HEK293 (cell line): ENCODE data around the gene WNT5B.
A peak's percentile ranks its signal among the peaks of the same experiment; 100 is the strongest.

Experiments
- KLF1 ChIP-seq: fragments of 450-650 bp; formaldehyde crosslinking; IDR thresholded peaks from 2 replicates; pipeline ENCODE4 v1.5.1; 2016; ENCODE audit warnings: missing biosample characterization, missing genetic modification characterization
- REPIN1 ChIP-seq: fragments of 450-650 bp; formaldehyde crosslinking; IDR thresholded peaks from 2 replicates; pipeline ENCODE4 v1.5.1; 2017; ENCODE audit warnings: missing biosample characterization, missing genetic modification characterization, low read depth
- SALL2 ChIP-seq: fragments of 450-650 bp; formaldehyde crosslinking; IDR thresholded peaks from 2 replicates; pipeline ENCODE4 v1.5.0; 2017; ENCODE audit warnings: missing biosample characterization, mild to moderate bottlenecking, missing genetic modification characterization, borderline replicate concordance
- ZBTB48 ChIP-seq: fragments of 450-650 bp; formaldehyde crosslinking; IDR thresholded peaks from 2 replicates; pipeline ENCODE4 v1.5.1; 2016; ENCODE audit warnings: missing biosample characterization, missing genetic modification characterization
- ZIC2 ChIP-seq: fragments of 450-650 bp; formaldehyde crosslinking; IDR thresholded peaks from 2 replicates; pipeline ENCODE4 v1.5.1; 2016; ENCODE audit warnings: missing biosample characterization, missing genetic modification characterization
- ZNF16 ChIP-seq: fragments of 450-650 bp; formaldehyde crosslinking; IDR thresholded peaks from 2 replicates; pipeline ENCODE4 v1.5.1; 2016; ENCODE audit warnings: low read depth, missing biosample characterization, missing genetic modification characterization
- ZNF23 ChIP-seq: fragments of 450-650 bp; formaldehyde crosslinking; IDR thresholded peaks from 2 replicates; pipeline ENCODE4 v1.5.1; 2016; ENCODE audit warnings: missing biosample characterization, missing genetic modification characterization, borderline replicate concordance
- ZNF354C ChIP-seq: fragments of 450-650 bp; formaldehyde crosslinking; IDR thresholded peaks from 2 replicates; pipeline ENCODE4 v1.5.1; 2016; ENCODE audit warnings: missing biosample characterization, missing genetic modification characterization, low read depth, borderline replicate concordance
- ZNF366 ChIP-seq: fragments of 450-650 bp; formaldehyde crosslinking; conservative IDR thresholded peaks from 2 replicates; pipeline ENCODE4 v1.5.1; 2016; ENCODE audit warnings: missing biosample characterization, missing genetic modification characterization
- ZNF394 ChIP-seq: fragments of 450-650 bp; formaldehyde crosslinking; IDR thresholded peaks from 2 replicates; pipeline ENCODE4 v1.5.1; 2016; ENCODE audit warnings: missing biosample characterization, missing genetic modification characterization, mild to moderate bottlenecking, moderate library complexity, borderline replicate concordance
- ZNF521 ChIP-seq: fragments of 450-650 bp; formaldehyde crosslinking; IDR thresholded peaks from 2 replicates; pipeline ENCODE4 v1.5.1; 2017; ENCODE audit warnings: missing biosample characterization, mild to moderate bottlenecking, missing genetic modification characterization
- TF ChIP-seq, protein P1 (sequence below): fragments of 450-650 bp; formaldehyde crosslinking; IDR thresholded peaks from 2 replicates; pipeline ENCODE4 v1.5.1; 2016; ENCODE audit warnings: missing biosample characterization, missing genetic modification characterization
- TF ChIP-seq, protein P2 (sequence below): fragments of 450-650 bp; formaldehyde crosslinking; IDR thresholded peaks from 2 replicates; pipeline ENCODE4 v1.5.1; 2017; ENCODE audit warnings: missing biosample characterization, missing genetic modification characterization
- TF ChIP-seq, protein P3 (sequence below): fragments of 450-650 bp; formaldehyde crosslinking; conservative IDR thresholded peaks from 2 replicates; pipeline ENCODE4 v1.5.1; 2016; ENCODE audit warnings: low read depth, missing biosample characterization, missing genetic modification characterization
- TF ChIP-seq, protein P4 (sequence below): fragments of 450-650 bp; formaldehyde crosslinking; IDR thresholded peaks from 2 replicates; pipeline ENCODE4 v1.5.1; 2017; ENCODE audit warnings: missing biosample characterization, missing genetic modification characterization
- TF ChIP-seq, protein P5 (sequence below): IDR thresholded peaks from 2 replicates; pipeline ENCODE4 v1.6.1; 2011; ENCODE audit warnings: mild to moderate bottlenecking, low read depth, low read length, borderline replicate concordance
- TF ChIP-seq, protein P6 (sequence below): fragments of 450-650 bp; formaldehyde crosslinking; IDR thresholded peaks from 2 replicates; pipeline ENCODE4 v1.5.1; 2016; ENCODE audit warnings: missing biosample characterization, missing genetic modification characterization
- TF ChIP-seq, protein P7 (sequence below): fragments of 450-650 bp; formaldehyde crosslinking; IDR thresholded peaks from 2 replicates; pipeline ENCODE4 v1.5.1; 2016; ENCODE audit warnings: missing biosample characterization, missing genetic modification characterization
- TF ChIP-seq, protein P8 (sequence below): fragments of 450-650 bp; formaldehyde crosslinking; optimal IDR thresholded peaks from 2 replicates; pipeline ENCODE3; 2016; ENCODE audit warnings: missing biosample characterization, mild to moderate bottlenecking, missing genetic modification characterization
- TF ChIP-seq, protein P9 (sequence below): fragments of 450-650 bp; formaldehyde crosslinking; IDR thresholded peaks from 2 replicates; pipeline ENCODE4 v1.5.1; 2017; ENCODE audit warnings: missing biosample characterization, missing genetic modification characterization

WNT5B gene

DNA sequence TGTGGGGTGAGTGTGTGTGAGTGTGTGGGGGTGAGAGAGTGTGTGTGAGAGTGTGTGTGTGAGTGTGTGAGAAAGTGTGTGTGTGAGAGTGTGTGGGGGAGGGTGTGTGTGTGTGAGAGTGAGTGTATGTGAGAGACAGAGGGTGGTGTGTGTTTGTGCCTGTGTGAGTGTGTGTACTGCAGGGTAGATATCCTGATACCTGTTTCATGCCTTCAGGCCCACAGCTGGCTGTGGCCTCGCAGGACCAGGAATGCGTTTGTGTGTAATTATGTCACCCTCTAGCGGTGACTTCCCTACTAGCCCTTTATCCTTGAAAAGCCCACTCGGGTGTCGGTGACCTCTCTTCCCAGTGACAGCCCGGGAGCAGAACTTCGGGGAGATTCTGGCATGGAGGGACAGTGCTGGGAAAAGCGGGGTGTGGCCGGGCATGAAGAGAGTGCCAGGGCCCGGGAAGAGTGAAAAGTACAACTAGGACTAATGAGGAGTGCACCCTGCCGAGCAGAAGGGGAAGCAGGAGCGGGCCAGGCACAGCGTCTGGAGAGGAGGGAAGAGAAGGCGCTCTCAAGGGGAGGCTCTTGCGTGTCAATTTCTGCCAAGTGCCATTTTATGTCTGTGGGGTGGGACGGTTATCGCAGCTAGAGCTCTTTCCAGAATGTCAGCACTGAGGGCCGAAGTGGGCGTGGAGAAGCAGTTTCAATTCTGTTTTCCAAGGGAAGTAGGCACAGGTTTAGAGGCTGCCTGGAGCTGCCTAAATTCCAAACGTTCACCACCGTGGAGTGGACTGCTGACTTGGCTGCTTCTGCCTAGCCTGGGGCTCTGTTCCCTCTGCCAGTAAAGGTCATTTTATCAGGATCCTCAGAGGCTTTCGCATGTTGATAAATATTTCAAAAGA lies 23.7 kb upstream of the WNT5B start (continued):
- TF ChIP-seq, protein P1, sequence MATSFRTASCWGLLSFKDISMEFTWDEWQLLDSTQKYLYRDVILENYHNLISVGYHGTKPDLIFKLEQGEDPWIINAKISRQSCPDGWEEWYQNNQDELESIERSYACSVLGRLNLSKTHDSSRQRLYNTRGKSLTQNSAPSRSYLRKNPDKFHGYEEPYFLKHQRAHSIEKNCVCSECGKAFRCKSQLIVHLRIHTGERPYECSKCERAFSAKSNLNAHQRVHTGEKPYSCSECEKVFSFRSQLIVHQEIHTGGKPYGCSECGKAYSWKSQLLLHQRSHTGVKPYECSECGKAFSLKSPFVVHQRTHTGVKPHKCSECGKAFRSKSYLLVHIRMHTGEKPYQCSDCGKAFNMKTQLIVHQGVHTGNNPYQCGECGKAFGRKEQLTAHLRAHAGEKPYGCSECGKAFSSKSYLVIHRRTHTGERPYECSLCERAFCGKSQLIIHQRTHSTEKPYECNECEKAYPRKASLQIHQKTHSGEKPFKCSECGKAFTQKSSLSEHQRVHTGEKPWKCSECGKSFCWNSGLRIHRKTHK (tag by site-specific recombination) = no peak
- TF ChIP-seq ZNF16 (tag by site-specific recombination) (no peak; the same call in 1 of the 2 replicates), ZNF394 (tag by site-specific recombination) (no peak), SALL2 (tag by site-specific recombination) (no peak), ZNF366 (peak; percentile 75), ZNF23 (peak; percentile 55; the same call in 1 of the 2 replicates), ZNF354C (no peak), REPIN1 (tag by site-specific recombination) (0 out of 2 replicates have a peak, but pooled peaks have one; percentile 44), ZIC2 (tag by site-specific recombination) (peak; percentile 63), KLF1 (tag by site-specific recombination) (peak; percentile 34; the same call in 1 of the 2 replicates), ZBTB48 (no peak; the same call in 1 of the 2 replicates), ZNF521 (tag by site-specific recombination) (no peak)
- TF ChIP-seq, protein P2, sequence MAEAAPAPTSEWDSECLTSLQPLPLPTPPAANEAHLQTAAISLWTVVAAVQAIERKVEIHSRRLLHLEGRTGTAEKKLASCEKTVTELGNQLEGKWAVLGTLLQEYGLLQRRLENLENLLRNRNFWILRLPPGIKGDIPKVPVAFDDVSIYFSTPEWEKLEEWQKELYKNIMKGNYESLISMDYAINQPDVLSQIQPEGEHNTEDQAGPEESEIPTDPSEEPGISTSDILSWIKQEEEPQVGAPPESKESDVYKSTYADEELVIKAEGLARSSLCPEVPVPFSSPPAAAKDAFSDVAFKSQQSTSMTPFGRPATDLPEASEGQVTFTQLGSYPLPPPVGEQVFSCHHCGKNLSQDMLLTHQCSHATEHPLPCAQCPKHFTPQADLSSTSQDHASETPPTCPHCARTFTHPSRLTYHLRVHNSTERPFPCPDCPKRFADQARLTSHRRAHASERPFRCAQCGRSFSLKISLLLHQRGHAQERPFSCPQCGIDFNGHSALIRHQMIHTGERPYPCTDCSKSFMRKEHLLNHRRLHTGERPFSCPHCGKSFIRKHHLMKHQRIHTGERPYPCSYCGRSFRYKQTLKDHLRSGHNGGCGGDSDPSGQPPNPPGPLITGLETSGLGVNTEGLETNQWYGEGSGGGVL (tag by site-specific recombination) = peak; percentile 86
- TF ChIP-seq, protein P3, sequence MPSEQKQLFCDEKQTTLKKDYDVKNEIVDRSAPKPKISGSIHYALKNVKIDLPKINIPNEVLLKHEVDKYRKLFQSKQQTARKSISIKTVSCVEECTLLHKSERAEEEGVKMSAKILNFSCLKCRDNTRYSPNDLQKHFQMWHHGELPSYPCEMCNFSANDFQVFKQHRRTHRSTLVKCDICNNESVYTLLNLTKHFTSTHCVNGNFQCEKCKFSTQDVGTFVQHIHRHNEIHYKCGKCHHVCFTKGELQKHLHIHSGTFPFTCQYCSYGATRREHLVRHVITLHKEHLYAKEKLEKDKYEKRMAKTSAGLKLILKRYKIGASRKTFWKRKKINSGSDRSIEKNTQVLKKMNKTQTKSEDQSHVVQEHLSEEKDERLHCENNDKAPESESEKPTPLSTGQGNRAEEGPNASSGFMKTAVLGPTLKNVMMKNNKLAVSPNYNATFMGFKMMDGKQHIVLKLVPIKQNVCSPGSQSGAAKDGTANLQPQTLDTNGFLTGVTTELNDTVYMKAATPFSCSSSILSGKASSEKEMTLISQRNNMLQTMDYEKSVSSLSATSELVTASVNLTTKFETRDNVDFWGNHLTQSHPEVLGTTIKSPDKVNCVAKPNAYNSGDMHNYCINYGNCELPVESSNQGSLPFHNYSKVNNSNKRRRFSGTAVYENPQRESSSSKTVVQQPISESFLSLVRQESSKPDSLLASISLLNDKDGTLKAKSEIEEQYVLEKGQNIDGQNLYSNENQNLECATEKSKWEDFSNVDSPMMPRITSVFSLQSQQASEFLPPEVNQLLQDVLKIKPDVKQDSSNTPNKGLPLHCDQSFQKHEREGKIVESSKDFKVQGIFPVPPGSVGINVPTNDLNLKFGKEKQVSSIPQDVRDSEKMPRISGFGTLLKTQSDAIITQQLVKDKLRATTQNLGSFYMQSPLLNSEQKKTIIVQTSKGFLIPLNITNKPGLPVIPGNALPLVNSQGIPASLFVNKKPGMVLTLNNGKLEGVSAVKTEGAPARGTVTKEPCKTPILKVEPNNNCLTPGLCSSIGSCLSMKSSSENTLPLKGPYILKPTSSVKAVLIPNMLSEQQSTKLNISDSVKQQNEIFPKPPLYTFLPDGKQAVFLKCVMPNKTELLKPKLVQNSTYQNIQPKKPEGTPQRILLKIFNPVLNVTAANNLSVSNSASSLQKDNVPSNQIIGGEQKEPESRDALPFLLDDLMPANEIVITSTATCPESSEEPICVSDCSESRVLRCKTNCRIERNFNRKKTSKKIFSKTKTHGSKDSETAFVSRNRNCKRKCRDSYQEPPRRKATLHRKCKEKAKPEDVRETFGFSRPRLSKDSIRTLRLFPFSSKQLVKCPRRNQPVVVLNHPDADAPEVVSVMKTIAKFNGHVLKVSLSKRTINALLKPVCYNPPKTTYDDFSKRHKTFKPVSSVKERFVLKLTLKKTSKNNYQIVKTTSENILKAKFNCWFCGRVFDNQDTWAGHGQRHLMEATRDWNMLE = no peak; the same call in 1 of the 2 replicates
- TF ChIP-seq, protein P4, sequence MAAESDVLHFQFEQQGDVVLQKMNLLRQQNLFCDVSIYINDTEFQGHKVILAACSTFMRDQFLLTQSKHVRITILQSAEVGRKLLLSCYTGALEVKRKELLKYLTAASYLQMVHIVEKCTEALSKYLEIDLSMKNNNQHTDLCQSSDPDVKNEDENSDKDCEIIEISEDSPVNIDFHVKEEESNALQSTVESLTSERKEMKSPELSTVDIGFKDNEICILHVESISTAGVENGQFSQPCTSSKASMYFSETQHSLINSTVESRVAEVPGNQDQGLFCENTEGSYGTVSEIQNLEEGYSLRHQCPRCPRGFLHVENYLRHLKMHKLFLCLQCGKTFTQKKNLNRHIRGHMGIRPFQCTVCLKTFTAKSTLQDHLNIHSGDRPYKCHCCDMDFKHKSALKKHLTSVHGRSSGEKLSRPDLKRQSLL (tag by site-specific recombination) = no peak; the same call in 1 of the 2 replicates
- TF ChIP-seq, protein P5, sequence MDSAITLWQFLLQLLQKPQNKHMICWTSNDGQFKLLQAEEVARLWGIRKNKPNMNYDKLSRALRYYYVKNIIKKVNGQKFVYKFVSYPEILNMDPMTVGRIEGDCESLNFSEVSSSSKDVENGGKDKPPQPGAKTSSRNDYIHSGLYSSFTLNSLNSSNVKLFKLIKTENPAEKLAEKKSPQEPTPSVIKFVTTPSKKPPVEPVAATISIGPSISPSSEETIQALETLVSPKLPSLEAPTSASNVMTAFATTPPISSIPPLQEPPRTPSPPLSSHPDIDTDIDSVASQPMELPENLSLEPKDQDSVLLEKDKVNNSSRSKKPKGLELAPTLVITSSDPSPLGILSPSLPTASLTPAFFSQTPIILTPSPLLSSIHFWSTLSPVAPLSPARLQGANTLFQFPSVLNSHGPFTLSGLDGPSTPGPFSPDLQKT = no peak
- TF ChIP-seq, protein P6, sequence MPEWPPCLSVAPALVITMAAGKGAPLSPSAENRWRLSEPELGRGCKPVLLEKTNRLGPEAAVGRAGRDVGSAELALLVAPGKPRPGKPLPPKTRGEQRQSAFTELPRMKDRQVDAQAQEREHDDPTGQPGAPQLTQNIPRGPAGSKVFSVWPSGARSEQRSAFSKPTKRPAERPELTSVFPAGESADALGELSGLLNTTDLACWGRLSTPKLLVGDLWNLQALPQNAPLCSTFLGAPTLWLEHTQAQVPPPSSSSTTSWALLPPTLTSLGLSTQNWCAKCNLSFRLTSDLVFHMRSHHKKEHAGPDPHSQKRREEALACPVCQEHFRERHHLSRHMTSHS (tag by site-specific recombination) = peak; percentile 65
- TF ChIP-seq, protein P7, sequence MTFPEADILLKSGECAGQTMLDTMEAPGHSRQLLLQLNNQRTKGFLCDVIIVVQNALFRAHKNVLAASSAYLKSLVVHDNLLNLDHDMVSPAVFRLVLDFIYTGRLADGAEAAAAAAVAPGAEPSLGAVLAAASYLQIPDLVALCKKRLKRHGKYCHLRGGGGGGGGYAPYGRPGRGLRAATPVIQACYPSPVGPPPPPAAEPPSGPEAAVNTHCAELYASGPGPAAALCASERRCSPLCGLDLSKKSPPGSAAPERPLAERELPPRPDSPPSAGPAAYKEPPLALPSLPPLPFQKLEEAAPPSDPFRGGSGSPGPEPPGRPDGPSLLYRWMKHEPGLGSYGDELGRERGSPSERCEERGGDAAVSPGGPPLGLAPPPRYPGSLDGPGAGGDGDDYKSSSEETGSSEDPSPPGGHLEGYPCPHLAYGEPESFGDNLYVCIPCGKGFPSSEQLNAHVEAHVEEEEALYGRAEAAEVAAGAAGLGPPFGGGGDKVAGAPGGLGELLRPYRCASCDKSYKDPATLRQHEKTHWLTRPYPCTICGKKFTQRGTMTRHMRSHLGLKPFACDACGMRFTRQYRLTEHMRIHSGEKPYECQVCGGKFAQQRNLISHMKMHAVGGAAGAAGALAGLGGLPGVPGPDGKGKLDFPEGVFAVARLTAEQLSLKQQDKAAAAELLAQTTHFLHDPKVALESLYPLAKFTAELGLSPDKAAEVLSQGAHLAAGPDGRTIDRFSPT = no peak
- TF ChIP-seq, protein P8, sequence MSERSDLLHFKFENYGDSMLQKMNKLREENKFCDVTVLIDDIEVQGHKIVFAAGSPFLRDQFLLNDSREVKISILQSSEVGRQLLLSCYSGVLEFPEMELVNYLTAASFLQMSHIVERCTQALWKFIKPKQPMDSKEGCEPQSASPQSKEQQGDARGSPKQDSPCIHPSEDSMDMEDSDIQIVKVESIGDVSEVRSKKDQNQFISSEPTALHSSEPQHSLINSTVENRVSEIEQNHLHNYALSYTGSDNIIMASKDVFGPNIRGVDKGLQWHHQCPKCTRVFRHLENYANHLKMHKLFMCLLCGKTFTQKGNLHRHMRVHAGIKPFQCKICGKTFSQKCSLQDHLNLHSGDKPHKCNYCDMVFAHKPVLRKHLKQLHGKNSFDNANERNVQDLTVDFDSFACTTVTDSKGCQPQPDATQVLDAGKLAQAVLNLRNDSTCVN = peak; percentile 31
- TF ChIP-seq, protein P9, sequence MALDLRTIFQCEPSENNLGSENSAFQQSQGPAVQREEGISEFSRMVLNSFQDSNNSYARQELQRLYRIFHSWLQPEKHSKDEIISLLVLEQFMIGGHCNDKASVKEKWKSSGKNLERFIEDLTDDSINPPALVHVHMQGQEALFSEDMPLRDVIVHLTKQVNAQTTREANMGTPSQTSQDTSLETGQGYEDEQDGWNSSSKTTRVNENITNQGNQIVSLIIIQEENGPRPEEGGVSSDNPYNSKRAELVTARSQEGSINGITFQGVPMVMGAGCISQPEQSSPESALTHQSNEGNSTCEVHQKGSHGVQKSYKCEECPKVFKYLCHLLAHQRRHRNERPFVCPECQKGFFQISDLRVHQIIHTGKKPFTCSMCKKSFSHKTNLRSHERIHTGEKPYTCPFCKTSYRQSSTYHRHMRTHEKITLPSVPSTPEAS (tag by site-specific recombination) = peak; percentile 98
